Stimulated activated CD8-positive, alpha-beta memory T cell treated with anti-CD3 and anti-CD28 coated beads, Interleukin-12 subunit alpha, Interleukin-12 subunit beta, amount 100 ng/mL, for 1 hour (primary cell): ENCODE data around the gene LRRK2.
"Not testable (repeated sequence)": the region's sequence is repeated elsewhere in the genome, so short reads cannot be mapped to it uniquely, and the experiment has no call there.

Experiments used
- DNase-seq: peaks from one replicate; pipeline ENCODE4 v3.0.0-alpha.2; 2020; ENCODE audit warnings: low read depth

Gene LRRK2

DNA sequence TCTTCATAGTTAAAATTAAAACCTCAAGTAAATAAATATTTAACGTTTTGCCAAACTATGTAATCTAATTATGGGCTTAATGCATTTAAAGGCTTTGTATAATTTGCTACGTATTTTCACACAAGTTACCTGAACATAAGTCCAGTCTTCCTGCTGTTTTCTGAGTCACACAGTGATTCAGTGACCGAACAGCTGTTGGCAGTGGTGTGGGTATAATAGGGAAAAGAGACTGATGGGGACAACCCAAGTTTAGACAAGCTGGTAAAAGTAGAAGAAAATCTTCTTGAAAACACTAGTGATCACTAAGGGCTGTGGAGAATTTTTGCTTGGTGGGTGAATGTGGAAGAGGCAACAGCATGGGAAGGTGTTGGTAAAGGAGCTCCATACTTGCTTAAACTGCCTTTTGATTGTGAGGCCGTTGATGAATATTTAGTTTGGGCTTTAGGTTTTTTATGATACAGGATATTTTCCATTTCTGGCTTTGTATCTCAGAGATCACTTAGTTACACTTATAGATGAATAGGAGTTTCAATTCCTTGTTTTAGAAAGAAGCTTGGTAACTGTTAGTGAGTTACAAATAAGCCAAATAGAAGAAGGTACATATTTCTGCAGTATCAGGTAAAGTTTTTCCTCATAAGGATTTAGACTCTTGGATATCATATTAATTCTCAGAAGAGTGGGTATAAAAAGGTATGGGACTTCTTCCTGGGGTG, 23.9 kb downstream of the LRRK2 start:
- DNase-seq = no peak

- not testable (repeated sequence) for DNase-seq
These were observed 25.9 kb downstream of the LRRK2 start for GRCh38 chr12:40250652-40251051.

GRCh38 chr12:40253936-40254335, 29.1 kb downstream of the LRRK2 start:
- no peak for DNase-seq

DNA sequence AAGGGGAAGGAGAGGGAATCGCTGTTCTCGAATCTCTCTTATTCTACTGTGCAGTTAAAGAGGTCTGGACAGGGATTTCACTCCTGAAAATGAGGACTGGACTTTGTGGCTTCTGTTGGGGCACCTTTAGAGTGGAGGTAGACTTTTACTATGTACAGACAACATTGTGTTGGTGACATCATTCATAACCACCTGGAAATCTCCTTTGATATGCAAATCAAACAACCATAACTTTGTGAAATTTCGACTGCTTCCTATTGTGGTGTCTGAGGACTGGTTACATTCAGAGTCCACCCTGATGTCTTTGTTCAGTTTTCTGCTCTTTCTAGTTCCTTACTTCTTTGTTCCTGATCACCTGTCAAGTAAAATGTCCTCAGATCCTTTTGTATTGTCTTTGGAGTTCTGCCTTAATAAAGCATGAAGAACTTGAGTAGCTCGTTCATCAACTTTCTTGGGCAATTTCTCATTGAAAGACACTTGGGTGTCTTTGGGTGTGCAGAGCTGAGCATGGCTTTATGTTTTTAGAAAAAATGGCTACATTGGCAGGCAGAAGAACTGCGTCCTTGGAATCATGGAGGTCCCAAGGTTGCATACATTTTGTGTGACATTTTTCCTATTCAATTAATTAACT, 29.8 kb downstream of the LRRK2 start:
- no peak for DNase-seq

DNA sequence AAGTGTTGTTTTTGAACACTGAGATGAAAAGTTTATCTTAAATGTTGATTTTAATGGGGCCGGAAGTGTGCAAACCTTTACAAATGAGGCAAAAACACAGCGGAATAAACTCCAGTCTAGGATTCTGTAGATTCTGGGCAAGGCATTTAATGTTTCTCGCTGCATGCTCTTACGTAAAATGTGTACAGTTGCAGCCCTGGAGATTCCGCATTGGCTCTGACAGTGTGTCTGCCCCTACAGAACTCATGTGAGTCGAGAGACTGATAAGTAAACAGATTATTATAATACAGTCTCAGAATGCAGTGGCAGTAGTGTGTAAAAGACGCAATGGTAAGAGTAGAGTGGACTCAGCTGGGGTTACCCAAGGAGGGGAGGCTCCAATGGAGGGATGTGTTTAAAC, 33.6 kb downstream of the LRRK2 start:
- DNase-seq = no peak

- DNase-seq = no peak
These were observed 37.1 kb downstream of the LRRK2 start for GRCh38 chr12:40261937-40262336.

DNA sequence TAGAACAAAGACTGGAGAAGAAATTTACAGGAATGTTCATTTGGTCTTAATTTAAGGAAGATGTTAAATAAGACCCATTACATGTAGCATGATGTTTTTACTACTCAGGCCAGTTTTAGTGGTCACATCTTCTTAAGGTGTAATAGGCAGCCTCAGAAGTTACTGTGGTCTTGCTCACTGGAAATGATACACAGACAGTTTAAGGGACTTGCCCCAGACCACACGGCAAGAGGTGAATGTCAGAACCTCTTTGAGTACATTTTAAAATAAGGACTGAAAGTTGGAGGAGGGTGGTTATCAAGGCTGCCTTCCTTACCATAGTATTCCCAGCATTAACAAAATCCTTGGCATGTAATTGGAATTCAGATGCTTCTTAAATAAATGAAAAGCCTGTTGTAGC, 37.9 kb downstream of the LRRK2 start:
- no peak for DNase-seq

- no peak for DNase-seq
These were observed 39.0 kb downstream of the LRRK2 start for GRCh38 chr12:40263616-40264409.

DNA sequence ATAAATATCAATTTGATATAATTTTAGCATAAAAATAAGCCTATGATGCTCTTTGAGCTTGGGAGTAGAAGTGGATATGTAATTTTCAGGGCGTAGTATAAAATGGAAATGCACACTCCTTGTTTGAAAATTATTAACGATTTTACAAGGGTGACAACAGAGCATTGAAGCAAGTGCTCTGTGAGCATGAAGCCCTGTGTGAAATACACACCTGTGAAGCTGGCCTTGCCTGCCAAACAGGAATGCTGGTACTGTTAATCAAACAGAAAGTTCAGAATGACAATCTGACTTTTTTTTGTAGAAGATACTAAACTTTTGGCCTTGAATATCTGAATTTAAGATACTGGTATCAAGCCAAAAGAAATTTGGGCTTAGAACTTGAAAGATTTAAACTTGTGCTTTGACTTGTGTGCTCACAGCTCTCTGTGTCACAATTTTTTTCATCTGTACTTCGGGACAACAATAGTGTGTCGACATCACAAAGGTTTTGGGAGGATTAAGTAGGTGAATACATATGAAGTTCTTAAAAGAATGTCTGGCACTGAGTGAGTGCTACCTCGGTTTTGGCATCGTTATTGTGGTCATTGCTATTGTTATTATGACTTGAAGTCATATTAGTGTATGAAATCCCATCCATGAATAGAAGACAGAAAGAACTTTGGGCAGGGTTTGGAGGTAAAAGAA, 47.3 kb downstream of the LRRK2 start:
- DNase-seq = no peak

GRCh38 chr12:40281791-40282364, 57.1 kb downstream of the LRRK2 start:
- DNase-seq = no peak

- no peak for DNase-seq
These were observed 61.8 kb downstream of the LRRK2 start for GRCh38 chr12:40286583-40286982.

- DNase-seq = no peak
These were observed 62.7 kb downstream of the LRRK2 start for GRCh38 chr12:40287369-40287975.

GRCh38 chr12:40292788-40293429, 68.1 kb downstream of the LRRK2 start:
- DNase-seq = no peak

DNA sequence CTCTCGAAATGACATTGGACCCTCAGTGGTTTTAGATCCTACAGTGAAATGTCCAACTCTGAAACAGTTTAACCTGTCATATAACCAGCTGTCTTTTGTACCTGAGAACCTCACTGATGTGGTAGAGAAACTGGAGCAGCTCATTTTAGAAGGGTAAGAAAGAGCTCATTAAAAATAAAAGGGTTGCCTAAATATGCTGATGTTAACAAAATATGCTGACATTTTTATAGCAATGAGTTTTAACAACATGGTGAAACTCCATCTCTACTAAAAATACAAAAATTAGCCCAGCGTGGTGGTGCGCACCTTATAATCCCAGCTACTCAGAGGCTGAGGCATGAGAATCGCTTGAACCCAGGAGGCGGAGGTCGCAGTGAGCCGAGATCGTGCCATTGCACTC, 73.5 kb downstream of the LRRK2 start:
- DNase-seq = no peak

GRCh38 chr12:40300490-40300889, 75.7 kb downstream of the LRRK2 start:
- DNase-seq = no peak

GRCh38 chr12:40309001-40309400, 84.2 kb downstream of the LRRK2 start:
- no peak for DNase-seq

GRCh38 chr12:40310211-40310610, 85.4 kb downstream of the LRRK2 start:
- no peak for DNase-seq

DNA sequence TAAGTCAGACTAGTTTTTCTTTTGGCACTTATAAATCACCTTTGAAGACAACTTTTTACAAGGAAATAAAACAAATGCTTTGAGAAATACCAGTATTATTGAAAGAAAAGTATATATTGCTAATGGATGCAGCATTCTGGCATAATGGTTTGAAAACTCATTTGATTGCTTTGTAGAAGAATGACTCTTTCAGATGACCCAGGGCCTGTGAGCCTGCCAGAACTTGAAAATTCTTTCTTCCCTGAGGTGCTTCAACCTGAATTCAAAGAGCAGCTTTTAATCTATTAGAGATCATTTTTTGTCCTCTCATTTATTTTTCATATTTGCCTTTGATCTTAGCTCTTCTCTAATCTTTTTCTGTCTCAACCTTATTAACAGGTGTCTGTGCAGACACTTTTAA, 87.4 kb downstream of the LRRK2 start:
- no peak for DNase-seq

- no peak for DNase-seq
These were observed 88.3 kb downstream of the LRRK2 start for GRCh38 chr12:40312982-40313576.

- DNase-seq = no peak
These were observed 89.1 kb downstream of the LRRK2 start for GRCh38 chr12:40313928-40314327.

- DNase-seq = no peak
These were observed 90.1 kb downstream of the LRRK2 start for GRCh38 chr12:40314927-40315326.
